Skeletal muscle tissue (tissue), 4 donors: ENCODE results near the gene UTS2R. TPM values are rescaled to one million over a fixed set of nuclear protein-coding genes. Genes with fewer than 3 reads are reported as not detected.

ENCODE experiments used
- H3K27ac ChIP-seq: one replicate; pipeline ENCODE4 v1.7.0; 2013; ENCODE audit warnings: mild to moderate bottlenecking, low read depth, low read length, inconsistent platforms
- H3K27me3 ChIP-seq, 3 donors: one replicate each; pipeline ENCODE4 v1.7.0; 2013; ENCODE audit warnings: low read length in 3 of 3; ENCODE audit not compliant: control insufficient read depth in 3 of 3, insufficient read depth in 3 of 3
- H3K36me3 ChIP-seq, 3 donors: one replicate each; pipeline ENCODE4 v1.7.0; 2013; ENCODE audit warnings: low read length in 3 of 3; ENCODE audit not compliant: control insufficient read depth in 3 of 3, insufficient read depth in 3 of 3
- H3K4me1 ChIP-seq, 3 donors: one replicate each; pipeline ENCODE4 v1.7.0; 2013; ENCODE audit warnings: low read length in 3 of 3, mild to moderate bottlenecking in 3 of 3; ENCODE audit not compliant: control insufficient read depth in 3 of 3, insufficient read depth in 3 of 3
- H3K4me3 ChIP-seq, 3 donors: one replicate each; pipeline ENCODE4 v1.7.0; 2013; ENCODE audit warnings: low read length in 3 of 3
- H3K9ac ChIP-seq, 3 donors: one replicate each; pipeline ENCODE4 v1.7.0; 2013; ENCODE audit warnings: low read length in 3 of 3, mild to moderate bottlenecking in 3 of 3, moderate library complexity in 2 of 3, low read depth in 1 of 3
- H3K9me3 ChIP-seq, 3 donors: one replicate each; pipeline ENCODE4 v1.7.0; 2013; ENCODE audit warnings: low read length in 3 of 3; ENCODE audit not compliant: control insufficient read depth in 3 of 3
- total RNA-seq: library from RNA; depleted of rRNA; stranded (reverse); fragments of >200 nt; gene quantifications from one replicate; pipeline ENCODE4 v1.2.3, GENCODE V29; 2014
- donor health status: Osteomylitis.

UTS2R gene
- total RNA-seq, 1 donor from 2014 or later = 1.6 TPM

DNA sequence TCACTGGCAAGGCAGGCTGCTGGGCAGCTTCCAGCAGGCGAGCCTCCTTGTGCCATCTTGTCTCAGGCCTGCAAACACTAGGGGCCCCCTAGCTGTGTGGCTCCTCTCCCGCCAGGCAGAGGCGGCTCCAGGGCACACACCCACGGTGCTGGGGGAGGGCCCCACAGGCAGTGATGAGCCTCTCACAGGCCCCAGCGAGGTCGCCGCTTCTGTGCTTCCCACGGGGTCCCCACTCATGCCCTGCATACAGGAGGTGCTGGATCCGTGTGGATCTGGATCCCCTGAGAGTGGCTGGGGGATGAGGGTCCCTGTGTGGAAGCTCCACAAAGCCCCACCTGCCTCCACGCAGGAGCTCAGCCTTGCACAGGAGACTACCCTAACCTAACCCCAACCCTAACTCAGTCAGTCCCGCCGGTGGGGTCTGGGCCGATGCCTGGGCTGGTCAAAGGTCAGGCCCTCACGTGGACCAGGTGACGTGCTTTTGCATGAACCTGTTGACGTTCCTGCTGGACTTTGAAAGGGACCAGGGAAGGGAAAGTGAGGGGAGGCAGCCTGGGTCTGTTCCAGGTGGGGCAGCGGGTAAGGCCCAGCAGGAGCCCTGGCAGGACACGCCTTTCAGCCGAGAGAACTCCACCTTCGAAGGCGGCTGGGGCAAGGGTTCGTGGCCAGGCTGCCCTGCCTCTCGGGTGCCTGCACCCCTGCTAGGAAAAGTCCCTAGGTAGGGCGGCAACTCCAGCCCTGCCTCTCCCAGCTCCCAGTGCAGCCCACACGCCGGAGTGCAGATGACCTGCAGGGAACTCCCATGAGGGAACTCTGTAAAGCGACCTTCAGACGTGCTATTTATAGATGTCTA, 43.2 kb upstream of the UTS2R start:
- Histone ChIP-seq H3K4me1 (peaks cover 10 to 25% (median 17%) of the 10 kb centered on the region in 3 donors), H3K27ac (no peak overlapping the region), H3K9me3 (no peaks in the 10 kb centered on the region), H3K27me3 (peaks cover 45 to 53% (median 45%) of the 10 kb centered on the region in 3 donors), H3K4me3 (no peak overlapping the region), H3K9ac (no peak overlapping the region), H3K36me3 (no peaks in the 10 kb centered on the region)

DNA sequence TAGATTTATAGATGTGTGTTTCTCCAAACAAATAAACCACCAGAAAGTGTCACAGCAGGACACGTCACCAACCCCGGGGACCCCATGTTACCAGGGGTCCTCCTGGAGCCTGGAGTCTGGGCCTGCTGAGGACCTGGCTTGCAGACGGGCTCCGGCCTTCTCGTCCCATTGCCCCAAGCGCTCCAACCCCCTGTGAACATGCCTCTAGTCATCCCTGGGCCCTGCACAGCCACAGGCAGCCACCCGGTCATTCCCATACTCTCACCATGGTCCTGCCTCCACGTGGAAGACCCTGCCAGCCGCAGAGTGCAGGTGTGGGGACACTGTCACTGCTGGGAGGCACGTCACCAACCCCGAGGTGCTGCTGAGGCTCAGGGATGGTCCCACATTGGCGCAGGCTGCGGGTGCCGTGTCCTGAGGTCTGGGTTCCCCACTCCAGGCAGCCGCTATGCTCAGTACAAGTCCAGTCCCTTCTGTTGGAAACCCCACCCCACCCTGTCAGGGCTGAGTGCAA, 42.5 kb upstream of the UTS2R start:
- no peaks in the 10 kb centered on the region for H3K9me3 ChIP-seq
- H3K4me3 ChIP-seq = no peak overlapping the region
- H3K4me1 ChIP-seq = peaks cover 10 to 26% (median 17%) of the 10 kb centered on the region in 3 donors
- no peak overlapping the region for H3K27ac ChIP-seq
- no peak overlapping the region for H3K9ac ChIP-seq
- H3K36me3 ChIP-seq = no peaks in the 10 kb centered on the region
- peaks cover 45 to 54% (median 45%) of the 10 kb centered on the region in 3 donors for H3K27me3 ChIP-seq

DNA sequence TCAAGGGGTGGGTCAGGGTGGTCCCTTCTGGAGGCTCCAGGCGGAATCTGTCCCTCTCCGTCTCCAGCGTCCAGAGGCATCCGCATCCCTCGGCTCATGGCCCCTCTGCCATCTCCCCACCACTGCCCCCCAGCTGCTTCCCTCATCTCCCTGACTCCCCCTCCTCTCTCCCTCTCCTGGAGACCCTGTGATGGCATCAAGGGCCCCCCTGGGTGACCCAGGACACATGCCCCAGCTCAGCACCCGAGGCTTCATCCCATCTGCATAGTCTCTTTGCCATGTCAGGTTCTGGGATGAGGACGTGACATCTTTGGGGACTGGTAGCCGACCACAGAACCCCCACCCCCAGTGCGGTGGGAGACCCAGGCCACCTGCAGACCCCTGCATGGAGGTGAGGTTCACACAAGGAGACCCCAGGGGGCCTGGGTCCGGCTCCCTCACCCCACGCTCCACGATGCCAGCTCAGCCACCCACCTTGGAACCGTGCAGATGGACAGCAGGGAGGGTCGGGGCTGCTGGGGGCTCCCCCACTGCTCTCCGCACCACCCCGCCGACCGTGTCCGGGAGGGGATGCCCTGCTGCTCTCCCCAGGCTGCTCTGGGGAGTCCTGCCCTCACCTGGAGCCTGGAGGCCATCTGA, 41.8 kb upstream of the UTS2R start:
- Histone ChIP-seq H3K27ac (no peak overlapping the region), H3K9ac (peak overlapping the region in 1 of 3 donors; percentile 3), H3K36me3 (no peaks in the 10 kb centered on the region), H3K4me3 (no peak overlapping the region), H3K4me1 (peaks cover 15 to 33% (median 24%) of the 10 kb centered on the region in 3 donors), H3K27me3 (peaks cover 45 to 61% (median 48%) of the 10 kb centered on the region in 3 donors), H3K9me3 (no peaks in the 10 kb centered on the region)

DNA sequence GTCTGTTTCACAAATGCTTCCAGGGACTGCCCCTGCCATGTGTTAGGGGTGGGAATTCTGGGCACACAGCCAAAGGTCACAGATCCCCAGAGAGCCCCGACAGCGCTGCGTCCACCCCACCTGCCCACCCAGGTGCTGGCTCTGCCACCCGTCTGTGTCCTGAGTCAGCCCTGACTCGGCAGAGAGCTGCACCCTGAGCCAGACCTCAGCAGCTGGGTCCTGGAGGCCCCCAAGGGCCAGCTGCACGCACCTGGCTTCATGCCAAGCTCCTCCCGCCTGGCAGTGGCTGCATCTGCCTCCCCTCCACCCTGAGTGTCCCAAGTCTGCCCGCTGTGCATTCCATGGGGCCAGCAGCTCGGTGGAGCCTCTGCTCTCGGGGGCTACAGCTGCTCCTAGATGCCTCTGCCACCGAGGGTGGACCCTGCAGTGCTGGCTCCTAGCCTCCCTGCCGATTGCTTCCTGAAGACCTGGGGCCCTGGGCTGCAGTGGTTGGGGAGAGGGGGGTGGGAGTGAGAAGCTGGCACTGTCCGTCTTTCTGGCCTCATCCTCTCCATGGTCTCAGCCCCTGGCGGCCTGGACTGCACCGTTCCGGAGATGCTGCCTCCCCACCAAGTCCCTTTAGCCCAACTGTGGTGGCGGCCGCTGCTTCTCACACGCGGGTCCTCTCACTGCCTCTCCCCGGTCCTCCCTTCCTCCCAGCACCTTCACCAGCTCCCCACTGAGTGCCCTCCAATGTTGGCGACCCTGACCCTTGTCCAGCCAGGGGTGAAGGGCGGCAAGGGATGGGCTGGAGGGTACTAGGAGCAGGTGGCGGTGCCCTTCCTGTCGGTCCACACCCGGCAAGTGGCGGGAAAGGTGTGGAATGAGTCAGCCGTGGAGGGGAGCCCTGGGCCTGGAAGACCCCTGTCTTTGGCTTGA, 41.0 kb upstream of the UTS2R start:
- Histone ChIP-seq H3K27me3 (peaks cover 45 to 64% (median 51%) of the 10 kb centered on the region in 3 donors), H3K9ac (no peak overlapping the region), H3K4me1 (peaks cover 21 to 36% (median 30%) of the 10 kb centered on the region in 3 donors), H3K4me3 (no peak overlapping the region), H3K27ac (no peak overlapping the region), H3K9me3 (no peaks in the 10 kb centered on the region), H3K36me3 (no peaks in the 10 kb centered on the region)

DNA sequence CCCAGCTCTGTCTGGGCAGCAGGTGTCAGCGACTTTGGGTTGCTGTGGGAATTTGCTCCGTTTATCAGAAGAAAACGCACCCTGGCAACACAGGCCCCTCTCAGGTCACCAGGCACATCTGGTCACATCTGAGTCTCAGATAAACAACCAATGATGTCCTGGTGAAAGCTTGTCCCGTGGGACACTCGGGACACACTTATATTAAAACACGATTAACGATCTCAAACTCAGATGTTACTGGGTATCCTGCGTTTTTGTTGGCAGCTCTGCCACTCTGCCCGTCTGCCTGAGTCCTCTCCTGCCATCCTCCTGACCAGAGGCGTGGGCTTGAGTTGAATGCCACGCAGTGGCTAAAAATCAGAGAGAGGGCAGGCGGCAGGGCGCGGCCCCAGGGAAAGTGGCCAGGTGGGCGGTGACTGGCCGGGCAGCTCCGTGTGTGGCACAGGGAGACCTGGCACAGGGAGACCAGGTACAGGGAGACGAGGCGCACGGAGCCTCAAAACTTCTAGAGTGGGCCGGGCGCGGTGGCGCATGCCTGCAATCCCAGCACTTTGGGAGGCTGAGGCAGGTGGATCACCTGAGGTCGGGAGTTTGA, 40.1 kb upstream of the UTS2R start:
- H3K9ac ChIP-seq = no peak overlapping the region
- peaks cover 21 to 36% (median 33%) of the 10 kb centered on the region in 3 donors for H3K4me1 ChIP-seq
- H3K36me3 ChIP-seq = no peaks in the 10 kb centered on the region
- no peak overlapping the region for H3K27ac ChIP-seq
- H3K27me3 ChIP-seq = peaks cover 45 to 64% (median 51%) of the 10 kb centered on the region in 3 donors
- H3K9me3 ChIP-seq = no peaks in the 10 kb centered on the region
- no peak overlapping the region for H3K4me3 ChIP-seq

DNA sequence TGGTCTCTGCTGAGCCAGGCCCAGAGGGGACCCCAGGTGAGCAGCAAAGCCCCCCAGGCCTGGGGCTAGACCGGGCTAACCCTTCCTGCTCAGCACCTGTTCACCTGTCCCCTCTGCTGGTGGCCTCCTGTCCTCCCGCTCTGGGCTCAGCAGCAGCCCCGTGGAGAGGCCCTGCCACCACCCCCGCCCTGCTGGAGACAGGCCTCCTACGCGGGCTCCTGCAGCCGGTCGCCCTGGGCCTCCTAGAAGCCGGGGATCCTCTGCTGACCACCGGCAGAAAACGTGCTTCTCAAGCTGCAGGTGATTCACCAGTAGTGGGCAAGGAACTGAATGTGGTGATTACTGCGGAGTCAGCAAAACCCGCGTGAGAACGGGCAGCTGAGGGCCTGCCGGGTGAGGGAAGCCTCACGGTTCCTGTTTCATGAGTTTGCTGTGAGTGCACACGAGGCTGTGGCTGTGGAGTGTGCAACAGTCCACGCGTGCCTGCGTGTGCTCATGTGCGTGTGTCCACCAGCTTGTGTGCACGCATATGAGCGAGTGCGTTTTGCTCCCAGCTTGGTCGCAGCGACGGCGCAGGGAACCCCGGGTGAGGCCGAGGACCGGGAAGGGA, 38.8 kb upstream of the UTS2R start:
- H3K4me3 ChIP-seq = peak overlapping the region; percentile 55 to 61 (median 56)
- H3K9ac ChIP-seq = no peak overlapping the region
- H3K27ac ChIP-seq = no peak overlapping the region
- H3K36me3 ChIP-seq = no peaks in the 10 kb centered on the region
- H3K27me3 ChIP-seq = peaks cover 45 to 60% (median 51%) of the 10 kb centered on the region in 3 donors
- peaks cover 21 to 36% (median 33%) of the 10 kb centered on the region in 3 donors for H3K4me1 ChIP-seq
- no peaks in the 10 kb centered on the region for H3K9me3 ChIP-seq

DNA sequence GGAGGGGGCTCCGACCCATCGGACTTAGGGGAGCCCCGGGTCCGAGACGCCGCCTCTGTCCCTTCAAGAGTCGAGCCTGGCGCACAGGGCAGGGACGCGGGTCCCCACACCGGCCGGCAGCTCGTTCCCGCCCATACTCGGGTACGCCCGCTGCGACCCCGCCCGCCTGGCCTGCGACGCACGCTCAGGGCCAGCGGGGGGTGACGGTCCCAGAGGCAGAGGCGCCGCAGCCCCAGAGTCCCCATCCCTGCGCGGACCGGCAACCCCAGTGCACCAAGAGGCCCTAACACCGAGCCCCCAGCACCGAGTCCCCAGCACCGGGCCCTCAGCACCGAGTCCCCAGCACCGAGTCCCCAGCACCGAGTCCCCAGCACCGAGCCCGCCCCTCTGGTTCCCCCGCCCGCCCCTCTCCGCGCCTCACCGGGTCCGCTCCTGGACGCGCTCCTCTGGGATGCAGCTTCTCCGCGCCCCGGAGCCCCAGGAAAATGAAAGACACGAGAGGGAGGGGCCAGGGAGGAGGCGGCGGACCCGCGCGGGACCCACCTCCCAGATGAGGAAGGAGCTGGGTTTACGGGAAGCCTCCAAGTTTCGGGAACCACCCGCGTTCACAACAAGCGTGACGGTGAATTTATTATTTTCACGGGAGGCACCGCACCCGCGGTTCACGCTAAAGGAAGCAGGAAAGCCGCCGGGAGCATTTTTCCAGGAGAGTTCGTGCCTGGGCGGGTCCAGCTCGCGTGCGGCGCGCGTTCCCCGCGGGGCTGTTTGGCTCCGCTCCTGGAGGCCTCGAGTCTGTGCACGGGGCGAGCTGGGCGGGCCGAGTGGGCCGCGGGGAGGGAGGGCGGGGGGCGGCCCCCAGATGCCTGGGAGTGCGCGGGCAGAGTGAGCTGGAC, 38.0 kb upstream of the UTS2R start, which contains the start of gene SECTM1:
Gene SECTM1, minus strand, starts transcription at position 488 of the 893 bp plus-strand sequence. CDS start 6,526 bp downstream, outside the sequence.
- Histone ChIP-seq H3K36me3 (no peaks in the 10 kb centered on the region), H3K27ac (peak within 1 kb of the TSS; percentile 54), H3K4me1 (peaks cover 21 to 38% (median 33%) of the 10 kb centered on the region in 3 donors), H3K4me3 (peak within 1 kb of the TSS; percentile 63 to 66 (median 66)), H3K9ac (peak within 1 kb of the TSS in 2 of 3 donors; percentile 60 to 65), H3K27me3 (peaks cover 39 to 54% (median 48%) of the 10 kb centered on the region in 3 donors), H3K9me3 (no peaks in the 10 kb centered on the region)

DNA sequence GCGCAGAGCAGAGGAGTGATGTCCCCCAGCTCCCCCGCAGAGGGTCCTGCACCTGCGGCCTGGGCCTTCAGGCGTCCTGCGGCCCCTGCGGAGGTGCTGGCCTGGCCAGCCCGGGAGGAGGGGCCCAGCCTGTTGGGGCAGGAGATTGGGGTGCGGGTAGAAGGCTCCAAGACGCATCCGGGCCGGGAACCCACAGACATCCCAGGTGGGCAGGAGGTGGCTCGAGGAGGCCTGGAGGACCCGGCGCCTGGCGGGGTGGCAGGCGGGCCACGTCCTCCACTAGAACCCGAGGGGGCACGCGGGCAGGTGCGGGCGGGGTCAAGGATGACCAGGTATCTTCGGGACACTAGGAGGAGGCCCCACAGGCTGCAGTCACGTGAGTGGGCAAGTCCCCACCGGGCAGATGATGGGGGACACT, 37.4 kb upstream of the UTS2R start:
- Histone ChIP-seq H3K4me1 (peaks cover 26 to 45% (median 39%) of the 10 kb centered on the region in 3 donors), H3K9me3 (no peaks in the 10 kb centered on the region), H3K36me3 (no peaks in the 10 kb centered on the region), H3K27ac (no peak overlapping the region), H3K4me3 (peak overlapping the region; percentile 63 to 66 (median 65)), H3K27me3 (peaks cover 32 to 47% (median 43%) of the 10 kb centered on the region in 3 donors), H3K9ac (peak overlapping the region in 1 of 3 donors; percentile 45)
